Measurements from ENCODE around the gene INTS1.

GRCh38 chr7:1434165-1434718 lies 69.9 kb downstream of the INTS1 start:
- TF ChIP-seq EP300 (IDR thresholded peaks at IDR 0.05), result no peak
- no peak for TF ChIP-seq POLR2AphosphoS5 (IDR thresholded peaks at IDR 0.05)
- TF ChIP-seq CTCF (IDR thresholded peaks at IDR 0.05), result no peak

All from sigmoid colon (tissue), 4 donors.